HEK293T (cell line): ENCODE measurements around the gene GSTA1.

ENCODE experiments used
- BHLHE40 ChIP-seq: fragments of 450-650 bp; IDR thresholded peaks from 2 replicates; pipeline ENCODE4 v1.6.1; 2016; ENCODE audit warnings: mild to moderate bottlenecking, moderate library complexity, borderline replicate concordance
- FOXM1 ChIP-seq: fragments of 450-650 bp; IDR thresholded peaks from 2 replicates; pipeline ENCODE4 v1.6.1; 2017; ENCODE audit warnings: mild to moderate bottlenecking, borderline replicate concordance
- LEF1 ChIP-seq: fragments of 450-650 bp; IDR thresholded peaks from 2 replicates; pipeline ENCODE4 v1.6.1; 2017; ENCODE audit warnings: mild to moderate bottlenecking, borderline replicate concordance
- NFRKB ChIP-seq: fragments of 450-650 bp; IDR thresholded peaks from 2 replicates; pipeline ENCODE4 v1.6.1; 2016; ENCODE audit warnings: mild to moderate bottlenecking, moderate library complexity
- SP1 ChIP-seq: fragments of 450-650 bp; IDR thresholded peaks from 2 replicates; pipeline ENCODE4 v1.6.1; 2017
- TARDBP ChIP-seq: fragments of 450-650 bp; IDR thresholded peaks from 2 replicates; pipeline ENCODE4 v1.6.1; 2016
- ZNF384 ChIP-seq: fragments of 450-650 bp; IDR thresholded peaks from 2 replicates; pipeline ENCODE4 v1.6.1; 2016
- TF ChIP-seq, protein P1 (sequence below): fragments of 450-650 bp; IDR thresholded peaks from 2 replicates; pipeline ENCODE4 v1.6.1; 2016

GRCh38 chr6:52749556-52750152 is 54.0 kb downstream of the GSTA1 start:
- TF ChIP-seq FOXM1 (no peak), BHLHE40 (no peak), NFRKB (no peak), TARDBP (no peak), SP1 (no peak), LEF1 (no peak), ZNF384 (no peak)
- TF ChIP-seq, protein P1, sequence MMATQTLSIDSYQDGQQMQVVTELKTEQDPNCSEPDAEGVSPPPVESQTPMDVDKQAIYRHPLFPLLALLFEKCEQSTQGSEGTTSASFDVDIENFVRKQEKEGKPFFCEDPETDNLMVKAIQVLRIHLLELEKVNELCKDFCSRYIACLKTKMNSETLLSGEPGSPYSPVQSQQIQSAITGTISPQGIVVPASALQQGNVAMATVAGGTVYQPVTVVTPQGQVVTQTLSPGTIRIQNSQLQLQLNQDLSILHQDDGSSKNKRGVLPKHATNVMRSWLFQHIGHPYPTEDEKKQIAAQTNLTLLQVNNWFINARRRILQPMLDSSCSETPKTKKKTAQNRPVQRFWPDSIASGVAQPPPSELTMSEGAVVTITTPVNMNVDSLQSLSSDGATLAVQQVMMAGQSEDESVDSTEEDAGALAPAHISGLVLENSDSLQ, result no peak
